CD4-positive, alpha-beta T cell treated with Interleukin-4 for 4 hours (primary cell): ENCODE results near the gene EPS8.
"Not testable (repeated sequence)": the region's sequence is repeated elsewhere in the genome, so short reads cannot be mapped to it uniquely, and the experiment has no call there.

Experiments
- DNase-seq: peaks from one replicate; pipeline ENCODE4 v3.0.0-alpha.2; 2020

EPS8 gene

DNA sequence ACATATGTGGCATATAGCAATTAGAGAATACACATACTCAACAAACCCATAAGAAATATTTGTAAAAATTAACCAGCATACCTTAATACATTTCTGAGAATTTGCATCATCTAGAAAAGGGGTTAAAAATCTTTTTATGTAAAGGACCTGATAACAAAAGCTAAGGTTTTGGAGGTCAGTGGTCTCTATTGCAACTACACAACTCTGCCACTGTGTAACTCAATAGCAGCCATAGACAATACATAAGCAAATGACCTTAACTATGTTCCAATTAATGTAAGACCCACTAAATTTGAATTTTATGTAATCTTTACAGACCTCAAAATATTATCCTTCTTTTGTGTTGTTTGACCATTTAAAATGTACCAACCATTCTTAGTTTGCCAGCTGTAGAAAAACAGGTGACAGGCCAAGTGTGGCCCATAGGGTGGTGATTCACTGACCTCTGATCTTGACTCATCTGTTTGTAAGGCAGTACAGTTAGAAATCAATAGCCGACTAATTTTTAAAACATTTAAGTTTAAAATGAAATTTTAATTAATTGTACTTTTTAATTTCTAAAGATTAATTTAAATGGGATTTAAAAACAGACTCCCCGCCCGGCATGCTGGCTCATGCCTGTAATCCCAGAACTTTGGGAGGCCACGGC is 7.4 kb upstream of the EPS8 start:
- DNase-seq: no peak

DNA sequence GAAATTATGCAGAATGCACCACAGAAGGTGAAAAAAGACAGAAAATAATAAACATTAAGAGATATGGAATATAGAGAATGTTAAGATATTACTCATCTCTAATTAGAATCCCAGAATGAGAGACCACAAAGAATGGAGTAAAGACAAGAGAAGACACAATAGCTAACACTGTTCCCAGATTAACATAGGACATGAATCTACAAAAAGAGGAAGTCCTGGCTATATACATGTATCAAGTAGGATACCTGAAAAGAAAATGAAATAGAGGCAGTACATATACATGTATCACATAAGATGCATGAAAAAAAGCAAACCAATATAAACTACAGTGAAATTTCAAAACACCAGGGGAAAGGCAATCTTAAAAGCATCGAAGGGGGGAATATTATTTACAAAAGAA is 5.6 kb upstream of the EPS8 start:
- no peak for DNase-seq

DNA sequence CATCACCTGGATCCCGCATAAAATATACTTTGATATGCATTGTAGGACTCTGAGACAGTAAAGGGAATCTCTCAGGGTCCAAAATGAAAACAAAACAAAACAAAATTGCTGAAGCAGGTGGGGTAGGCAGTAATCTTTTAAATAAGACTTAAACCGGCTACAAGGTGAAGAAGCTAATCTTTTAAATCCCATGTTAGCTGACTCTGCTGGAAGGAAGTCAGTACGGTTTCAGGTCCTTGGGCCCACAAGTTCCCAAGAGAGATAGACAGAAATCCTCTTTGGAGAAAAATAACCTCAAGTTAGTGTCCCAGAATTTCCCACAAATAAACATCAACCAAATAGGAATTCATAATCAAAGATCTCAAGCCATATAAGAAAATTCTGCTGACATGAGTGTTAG is 5.0 kb upstream of the EPS8 start:
- DNase-seq: no peak

DNA sequence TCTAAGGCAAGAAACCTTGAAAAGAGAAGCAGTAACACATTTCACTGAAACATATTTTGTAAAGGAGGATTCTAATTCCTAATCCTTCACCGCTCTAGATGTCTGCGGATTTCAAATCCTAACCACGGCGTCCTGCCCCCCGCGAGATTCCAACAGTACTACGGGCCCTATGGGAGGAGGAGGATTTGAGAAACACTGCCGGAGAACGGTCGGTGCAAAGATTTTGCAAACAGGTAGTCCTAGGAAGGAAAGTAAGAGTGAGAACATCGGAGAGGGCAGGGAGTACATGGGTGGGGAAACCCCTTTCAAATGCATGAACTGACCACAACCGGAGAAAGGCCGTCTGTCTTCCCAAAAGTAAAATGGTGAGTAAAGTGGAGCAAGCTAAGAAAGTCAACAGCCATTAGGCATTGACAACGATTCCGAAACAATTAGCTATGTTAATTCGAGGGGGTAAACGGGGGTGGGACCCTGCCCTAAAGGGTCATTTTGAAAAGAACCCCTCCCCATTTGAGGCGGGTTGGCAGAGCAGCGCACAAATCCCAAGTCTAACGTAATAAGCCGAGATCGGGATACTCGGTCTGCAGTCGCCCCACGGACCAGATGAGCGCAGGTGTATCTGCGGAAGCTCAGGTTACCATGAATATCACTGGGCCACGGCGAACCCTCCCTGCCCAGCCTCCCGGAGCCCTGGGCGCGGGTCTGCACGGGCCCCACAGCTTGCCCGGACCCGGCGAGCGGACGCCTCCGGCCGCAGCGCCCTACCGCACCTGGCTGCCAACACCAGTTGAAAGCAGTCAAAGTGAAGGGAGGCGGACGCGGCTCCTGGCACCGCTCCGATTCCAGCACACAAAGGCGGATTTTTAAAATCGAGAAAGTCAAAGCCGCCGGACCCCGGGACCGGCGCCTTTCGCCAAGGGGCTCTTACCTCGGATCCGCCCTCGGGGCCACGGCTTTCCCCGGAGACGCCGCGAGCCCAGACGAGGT is 662 bp downstream of the EPS8 start:
- DNase-seq: peak; percentile 1

DNA sequence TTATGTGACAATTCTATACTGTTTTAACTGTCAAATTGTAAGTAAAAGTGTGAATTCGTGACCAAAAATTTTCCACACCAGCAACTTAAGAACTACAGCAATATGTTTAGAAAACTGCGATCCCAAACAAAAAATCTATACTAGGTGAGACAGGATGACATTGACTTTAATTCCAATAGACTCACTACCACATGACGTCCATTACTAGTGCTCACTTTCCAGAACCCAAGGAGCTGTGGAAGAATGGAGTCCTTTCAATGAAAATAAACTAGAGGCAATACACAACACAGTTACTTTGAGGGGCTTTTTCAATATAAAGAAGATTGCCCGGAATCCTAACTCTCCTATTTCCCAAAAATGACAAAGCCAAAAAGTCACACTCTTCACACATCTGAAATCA is 1.4 kb downstream of the EPS8 start:
- no peak for DNase-seq

DNA sequence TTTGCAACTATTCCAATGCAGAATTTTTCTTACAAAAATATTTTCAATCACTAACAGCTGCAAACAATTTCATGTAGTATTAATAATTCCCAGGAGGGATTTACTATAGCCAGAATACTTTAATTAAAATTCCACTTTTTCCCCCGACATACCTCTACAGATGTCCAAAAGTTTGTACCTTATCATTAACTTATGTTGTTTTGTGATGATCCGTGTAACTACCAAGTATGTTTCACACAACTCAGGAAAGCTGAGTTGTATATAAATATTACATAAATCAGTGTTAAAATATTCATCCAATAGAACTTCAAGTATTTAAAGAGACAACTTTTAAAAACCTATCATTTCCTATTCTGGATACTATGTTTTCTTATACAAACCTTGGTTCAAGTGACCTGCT is 2.4 kb downstream of the EPS8 start:
- no peak for DNase-seq

DNA sequence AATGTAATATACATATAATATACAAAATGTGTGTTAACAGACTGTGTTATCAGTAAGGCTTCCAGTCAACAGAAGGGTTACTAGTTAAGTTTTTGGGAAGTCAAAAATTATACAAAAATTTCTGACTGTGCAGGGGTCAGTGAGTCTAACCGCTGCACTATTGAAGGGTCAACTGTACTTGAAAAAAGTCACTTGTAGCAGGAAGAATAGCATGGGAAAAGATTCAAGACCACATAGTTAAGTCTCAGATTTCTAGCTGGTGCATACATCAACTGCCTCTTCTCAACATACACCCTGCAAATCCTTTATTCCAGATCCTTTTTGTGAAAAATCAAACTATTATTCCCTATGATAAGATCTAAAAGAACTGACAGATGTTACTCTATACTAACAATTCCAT is 5.9 kb downstream of the EPS8 start:
- no peak for DNase-seq

DNA sequence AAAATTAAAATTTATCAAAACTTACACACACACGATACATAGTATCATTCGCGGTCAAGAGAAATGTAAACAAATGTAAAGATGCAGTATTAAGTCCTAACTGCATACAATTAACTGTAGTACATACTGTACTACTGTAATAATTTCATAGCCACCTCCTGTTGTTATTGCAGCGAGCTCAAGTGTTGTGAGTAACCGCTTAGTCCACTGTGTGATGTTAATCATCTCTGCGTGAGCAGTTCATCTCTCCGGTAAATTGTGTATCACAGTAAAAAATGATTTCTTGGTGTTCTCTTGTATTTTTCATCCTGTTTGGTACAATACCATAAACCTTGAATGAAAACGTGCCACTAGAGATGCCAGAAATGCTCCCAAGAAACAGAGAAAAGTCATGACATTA is 6.5 kb downstream of the EPS8 start:
- no peak for DNase-seq

DNA sequence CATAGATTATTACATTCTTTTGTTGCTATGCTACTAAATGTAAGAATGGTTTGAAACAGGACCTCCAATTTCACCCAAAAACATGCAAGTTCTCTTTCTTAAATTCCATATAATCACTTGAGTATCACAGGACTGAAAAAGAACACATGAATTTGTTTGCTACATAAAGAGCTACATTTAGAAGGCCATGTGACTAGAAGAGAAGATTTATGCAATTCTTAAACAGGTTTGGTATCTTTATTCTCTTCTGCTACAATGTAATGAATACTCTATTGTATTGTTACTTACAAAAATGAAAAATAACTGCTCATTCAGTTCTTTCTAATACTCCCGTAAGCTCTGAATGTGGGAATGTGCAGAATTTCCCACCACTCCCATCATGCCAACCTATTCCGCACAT is 9.3 kb downstream of the EPS8 start:
- no peak for DNase-seq

DNA sequence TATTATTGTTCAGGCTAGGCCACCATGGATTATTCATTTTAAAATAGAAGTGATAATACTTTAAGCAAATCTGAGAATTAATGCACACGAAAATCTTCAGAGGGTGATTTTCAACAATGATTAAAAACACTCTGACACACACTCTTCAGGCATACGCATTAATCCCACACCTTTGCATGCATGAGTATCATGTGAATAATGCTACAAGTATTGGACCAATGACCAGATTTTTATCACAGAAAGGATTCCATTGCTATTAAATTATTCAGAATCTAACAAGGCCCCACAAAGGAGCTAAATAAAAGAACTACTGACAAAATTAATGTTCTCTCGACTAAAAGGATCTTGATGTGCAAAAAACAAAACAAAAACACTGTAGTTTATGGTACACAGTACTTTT is 11.1 kb downstream of the EPS8 start:
- no peak for DNase-seq

DNA sequence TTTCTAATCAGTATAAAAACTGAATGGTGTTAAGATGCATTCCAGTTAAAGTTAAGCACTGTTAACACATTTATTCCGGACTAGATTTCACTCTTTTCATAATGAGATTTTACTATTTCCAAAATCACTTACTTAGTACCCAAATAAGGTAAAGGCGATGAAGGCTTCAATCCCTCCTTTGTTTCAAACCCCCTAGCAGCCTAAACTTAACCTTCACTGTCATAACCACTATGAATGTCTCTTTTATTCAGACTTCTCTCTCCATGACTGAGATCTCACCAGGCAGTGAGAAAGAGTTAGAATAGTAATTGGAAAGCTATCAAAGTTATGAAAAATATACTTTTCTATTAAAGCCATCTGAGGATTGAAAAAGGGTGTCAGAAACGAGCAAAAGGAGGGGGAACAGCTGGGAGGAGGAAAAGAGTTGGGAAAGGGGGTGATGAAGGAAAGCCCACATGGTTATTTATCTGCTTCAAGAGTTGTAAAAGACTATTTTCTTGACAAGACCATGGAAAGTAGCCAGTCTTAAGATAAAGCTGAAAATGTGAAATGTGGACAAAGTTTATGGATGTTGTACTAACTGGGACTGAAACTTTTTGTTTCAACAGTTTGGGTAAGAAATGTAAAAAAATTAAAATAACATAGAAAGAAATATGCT is 11.7 kb downstream of the EPS8 start:
- DNase-seq: no peak

DNA sequence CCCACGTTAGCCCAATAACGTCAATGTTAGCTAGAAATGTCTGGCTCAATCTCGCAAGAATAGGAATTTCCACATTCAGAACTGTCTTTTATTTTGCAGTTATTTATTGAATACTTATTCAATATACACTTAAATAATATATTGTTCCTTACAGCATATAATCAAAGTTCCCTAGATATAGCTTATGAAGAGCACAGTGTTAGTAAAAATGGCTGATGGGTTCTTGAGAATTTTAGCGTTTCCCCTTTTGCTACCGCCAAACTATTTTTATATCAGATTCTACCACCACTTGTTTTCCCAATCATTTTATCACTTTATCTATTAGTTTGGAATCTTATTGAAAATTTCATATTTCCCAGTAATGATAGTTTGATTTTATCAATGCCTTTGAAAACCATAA is 12.7 kb downstream of the EPS8 start:
- no peak for DNase-seq

DNA sequence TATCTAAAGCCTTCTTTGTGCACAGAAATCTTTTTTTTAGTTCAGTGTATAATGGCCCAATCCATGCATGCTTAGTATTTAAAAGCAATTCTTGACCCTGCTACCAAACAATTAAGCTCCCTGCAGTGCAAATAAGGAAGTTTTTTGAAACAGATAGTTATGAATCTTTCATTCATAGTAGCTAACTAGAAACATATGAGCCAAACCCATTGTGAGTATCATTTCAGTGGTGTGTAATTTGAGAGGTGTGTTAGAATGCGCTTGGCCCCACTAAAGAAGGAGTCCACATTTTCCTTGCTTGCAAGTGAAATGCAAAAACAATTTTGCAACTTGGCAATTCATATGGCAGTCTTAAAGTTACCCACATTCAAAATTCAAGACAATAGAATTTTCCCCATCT is 14.4 kb downstream of the EPS8 start:
- no peak for DNase-seq

DNA sequence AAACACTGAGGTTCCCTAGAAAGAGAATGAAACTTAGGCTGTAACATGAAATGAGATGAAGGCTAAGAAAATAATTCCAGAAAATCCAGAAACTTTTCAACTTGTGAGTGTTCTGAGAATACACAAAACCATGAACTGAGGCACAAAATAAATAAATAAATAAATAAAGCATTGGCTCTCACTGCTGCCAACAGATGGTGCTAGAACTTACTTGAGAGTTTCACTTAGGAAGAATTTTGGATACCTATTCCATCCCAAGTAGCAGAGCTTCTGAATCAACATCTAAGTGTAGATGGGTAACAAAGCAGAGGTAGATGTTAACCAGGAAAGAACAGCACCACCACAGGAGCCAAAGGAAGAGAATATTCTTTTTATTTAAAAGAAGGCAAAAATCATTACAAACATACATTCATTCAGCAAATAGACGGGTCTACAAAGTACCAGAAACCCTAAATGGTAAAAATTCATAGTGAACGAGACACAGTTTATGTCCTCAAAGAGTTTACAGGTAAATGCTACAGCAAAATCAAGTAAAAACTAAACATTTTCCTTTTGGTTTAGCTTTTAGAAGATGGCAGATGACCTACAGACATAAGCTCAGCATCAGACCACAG is 16.7 kb downstream of the EPS8 start:
- peak; percentile 1 for DNase-seq

DNA sequence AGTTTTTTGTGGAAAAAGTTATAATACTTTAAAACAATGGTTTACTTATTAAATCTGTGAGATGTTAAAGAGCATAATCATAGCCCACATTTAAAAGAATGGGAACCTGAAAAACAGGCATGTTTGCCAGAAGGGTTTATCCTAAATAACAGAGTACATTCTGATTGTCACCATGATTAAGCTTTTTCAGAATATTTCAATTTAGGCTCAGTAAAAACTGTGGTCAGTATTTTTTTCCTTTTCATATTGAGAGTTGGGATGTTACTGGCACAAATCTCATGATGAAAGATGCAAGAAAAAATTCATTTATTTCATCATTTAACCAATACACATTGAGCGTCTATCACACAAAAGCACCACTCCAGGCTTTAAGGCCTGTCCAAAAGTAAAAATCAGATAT is 18.6 kb downstream of the EPS8 start:
- no peak for DNase-seq

DNA sequence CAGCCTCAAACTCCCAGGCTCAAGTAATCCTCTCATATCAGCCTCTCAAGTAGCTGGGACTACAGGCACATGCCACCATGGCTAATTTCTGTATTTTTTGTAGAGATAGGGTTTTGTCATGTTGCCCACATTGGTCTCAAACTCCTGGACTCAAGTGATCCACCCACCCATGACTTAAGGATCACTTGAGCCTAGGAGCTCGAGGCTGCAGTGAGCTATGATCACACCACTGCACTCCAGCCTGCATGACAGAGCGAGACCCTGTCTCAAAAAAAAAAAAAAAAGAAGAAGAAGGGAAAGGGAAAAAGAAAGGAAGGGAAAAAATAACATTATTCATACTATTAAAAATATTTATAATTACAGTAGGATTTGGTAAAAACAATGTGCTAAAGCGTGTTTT is 19.2 kb downstream of the EPS8 start:
- DNase-seq: no peak

DNA sequence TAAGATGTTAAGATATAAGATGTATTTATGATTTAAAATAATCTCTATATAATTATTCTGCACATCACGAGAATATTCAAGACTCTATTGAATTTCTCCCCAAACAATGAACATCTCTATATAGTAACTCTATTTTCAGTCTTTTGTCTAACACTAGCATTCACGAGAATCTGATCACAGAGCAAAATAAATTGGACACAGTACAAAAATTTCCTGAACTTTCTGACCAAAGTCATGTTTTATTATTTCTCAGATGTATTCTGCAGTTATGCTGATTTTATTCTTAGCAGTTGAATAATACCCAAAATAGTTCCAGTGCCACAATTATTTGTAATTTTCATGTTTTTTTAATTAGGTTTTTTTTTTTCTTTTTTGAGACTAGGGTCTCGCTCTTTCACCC is 19.6 kb downstream of the EPS8 start:
- DNase-seq: no peak

DNA sequence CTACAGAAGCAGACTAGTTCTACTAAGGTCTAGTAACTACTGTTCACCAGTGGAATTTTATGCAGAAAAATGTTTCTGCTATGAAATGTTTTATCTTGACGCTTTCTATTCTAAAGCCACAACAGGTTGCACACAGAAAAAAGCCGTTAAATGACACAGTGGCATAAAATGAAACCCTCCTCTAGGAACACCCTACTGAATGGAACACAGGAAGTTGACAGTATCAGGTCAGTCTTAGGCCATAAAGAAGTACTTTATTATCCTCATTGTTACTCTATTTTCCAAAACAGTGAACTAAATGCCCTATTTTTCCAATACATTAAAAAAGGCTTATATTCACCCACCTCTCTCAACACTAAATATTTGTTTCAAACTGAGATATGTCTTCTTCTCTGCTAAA is 21.9 kb downstream of the EPS8 start:
- no peak for DNase-seq

DNA sequence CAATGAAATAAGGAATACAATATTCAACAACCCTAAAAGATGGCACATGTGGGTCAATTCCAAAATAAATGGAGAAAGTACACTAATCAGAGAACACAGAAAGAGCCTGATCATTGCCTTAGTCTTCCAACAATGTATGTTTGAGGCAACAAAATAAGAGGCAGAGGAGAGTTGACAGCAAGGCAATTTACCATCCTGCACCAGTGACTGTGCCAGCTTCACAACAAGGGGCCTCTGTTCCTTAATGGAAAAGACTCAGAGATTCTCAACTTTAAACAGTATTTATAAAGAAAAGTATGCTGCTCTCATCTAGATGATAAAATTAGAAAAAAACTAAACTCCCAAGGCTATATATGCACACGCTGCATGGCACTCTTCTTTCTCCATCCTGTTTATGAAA is 25.9 kb downstream of the EPS8 start:
- DNase-seq: no peak

DNA sequence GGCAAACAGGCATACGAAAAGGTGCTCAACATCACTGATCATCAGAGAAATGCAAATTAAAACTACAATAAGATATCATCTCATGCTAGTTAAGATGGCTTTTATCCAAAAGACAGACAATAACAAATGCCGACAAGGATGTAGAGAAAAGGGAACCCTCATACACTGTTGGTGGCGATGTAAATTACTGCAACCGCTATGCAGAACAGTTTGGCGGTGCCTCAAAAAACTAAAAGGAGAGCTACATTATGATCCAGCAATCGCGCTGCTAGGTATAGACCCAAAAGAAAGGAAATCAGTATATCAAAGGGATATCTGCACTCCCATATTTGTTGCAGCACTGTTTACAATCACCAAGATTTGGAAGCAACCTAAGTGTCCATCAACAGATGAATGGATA is 27.0 kb downstream of the EPS8 start:
- not testable (repeated sequence) for DNase-seq

DNA sequence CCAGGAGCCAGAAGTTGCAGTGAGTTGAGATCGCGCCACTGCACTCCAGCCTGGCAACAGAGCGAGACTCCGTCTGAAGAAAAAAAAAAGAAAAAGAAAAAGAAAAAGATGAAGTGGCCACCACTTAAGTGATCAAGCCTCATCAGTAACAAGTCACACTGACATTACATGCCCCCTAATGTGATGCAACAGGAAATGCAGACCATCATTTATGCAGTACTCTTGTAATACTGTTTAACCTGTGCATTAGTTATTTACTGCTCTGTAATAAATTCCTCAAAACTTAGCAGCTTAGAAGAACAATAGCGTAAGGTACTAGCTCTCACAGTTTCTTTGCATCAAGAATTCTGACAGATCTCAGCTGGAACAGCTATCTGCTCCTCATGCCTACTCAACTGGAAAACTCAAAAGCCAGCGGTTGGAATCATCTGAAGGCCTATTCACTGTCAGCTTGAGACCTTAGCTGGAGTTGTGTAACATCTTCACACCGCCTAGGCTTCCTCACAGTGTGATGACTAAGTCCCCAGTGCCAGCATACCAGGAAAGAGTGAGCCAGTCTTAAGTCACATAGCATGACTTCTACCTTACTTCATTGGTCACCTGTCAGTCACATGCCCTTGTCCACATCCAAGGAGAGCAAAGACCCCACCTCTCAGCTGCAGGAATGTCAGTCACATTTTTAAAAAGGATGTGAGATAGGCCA is 31.5 kb downstream of the EPS8 start:
- DNase-seq: no peak

DNA sequence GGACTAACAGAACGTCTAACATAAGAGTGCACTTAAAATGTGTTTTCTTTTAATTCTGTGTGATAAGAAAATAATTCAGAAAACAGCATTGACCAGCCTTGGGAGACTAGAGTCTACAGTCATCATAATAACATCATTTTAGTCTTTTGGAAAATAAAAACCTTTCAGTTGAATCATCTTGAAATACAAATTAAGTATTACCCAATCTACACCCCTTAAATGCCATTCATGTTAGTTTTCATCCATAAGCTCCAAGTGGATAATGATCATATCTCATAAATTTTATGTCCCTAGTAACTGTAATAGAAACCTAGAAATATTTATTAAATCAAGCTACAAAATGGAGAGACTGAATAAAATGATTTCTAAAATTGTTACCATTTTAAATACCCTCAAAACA is 32.4 kb downstream of the EPS8 start:
- DNase-seq: no peak

DNA sequence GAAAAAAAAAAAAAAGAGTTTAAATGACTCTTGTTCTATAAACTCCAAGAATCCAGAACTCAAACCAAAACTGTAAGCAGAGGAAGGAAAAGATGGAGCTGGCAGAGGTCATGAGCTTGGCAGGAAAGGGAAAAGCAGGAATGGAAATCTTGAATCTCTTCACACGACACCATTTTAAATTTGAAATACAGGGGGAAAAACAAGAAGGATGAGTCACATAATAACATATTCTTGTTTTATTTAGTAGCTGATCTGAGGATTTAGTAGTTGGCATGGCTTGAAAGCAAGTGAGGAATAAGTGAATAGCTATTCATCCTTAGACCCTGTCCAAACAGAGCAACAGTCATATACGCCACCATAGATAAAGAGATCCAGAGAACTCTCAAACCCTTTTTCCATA is 35.0 kb downstream of the EPS8 start:
- DNase-seq: no peak
